ENCODE results near the gene BCAS3.

- no peak for TF ChIP-seq CTCF (IDR thresholded peaks at IDR 0.05; ENCODE audit: low read depth, low read length, poor library complexity, severe bottlenecking)
- no peak for TF ChIP-seq EZH2phosphoT487 (IDR thresholded peaks at IDR 0.05; ENCODE audit: borderline replicate concordance, low read length)
Observed at GRCh38 chr17:61396586-61397085, 719.0 kb downstream of the BCAS3 start.

Data from DOHH2 (cell line).